Measurements from ENCODE around the gene SNAI3. TPM values are rescaled to one million over a fixed set of nuclear protein-coding genes. Genes with fewer than 3 reads are reported as not detected.

SNAI3 gene
- total RNA-seq, 4 donors from 2014 or later, result 0.23 to 0.95 TPM; not detected in 2

DNA sequence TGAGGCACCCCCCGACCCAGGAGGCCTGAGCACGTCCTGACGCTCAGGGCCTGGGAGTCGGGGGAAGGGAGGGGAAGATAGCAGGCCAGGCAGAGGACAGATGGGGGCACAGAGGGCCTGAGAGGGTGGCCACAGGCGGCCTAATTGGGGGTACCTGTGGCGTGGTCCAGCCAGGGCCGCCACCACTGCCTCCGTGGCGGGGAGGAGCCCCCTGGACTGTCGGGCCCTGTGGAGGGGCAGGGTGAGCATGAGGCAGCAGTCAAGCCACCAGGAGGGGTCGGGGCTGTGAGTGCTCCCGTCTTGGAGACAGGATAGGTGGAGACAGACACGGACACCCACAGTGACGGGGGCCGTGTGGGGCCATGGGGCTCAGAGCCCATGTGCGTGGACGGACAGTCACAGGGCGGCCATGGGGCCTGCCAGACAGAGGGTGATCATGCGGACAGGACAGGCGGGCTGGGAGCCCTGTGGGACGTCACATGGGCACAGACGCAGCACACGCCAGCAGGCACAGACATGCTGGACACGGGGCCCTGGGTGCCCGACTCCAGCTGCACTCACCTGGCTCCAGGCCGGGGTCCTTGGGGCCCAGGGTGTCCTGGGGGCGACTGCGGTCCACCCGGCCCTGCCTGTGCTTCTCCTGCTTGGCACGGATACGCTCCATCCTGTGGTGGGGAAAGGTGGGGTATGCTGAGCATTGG lies 38.7 kb upstream of the SNAI3 start:
- Histone ChIP-seq H3K4me3 (no peak overlapping the region), H3K36me3 (peaks cover 69 to 87% (median 75%) of the 10 kb centered on the region in 3 donors), H3K9me3 (no peaks in the 10 kb centered on the region), H3K27me3 (no peaks in the 10 kb centered on the region), H3K27ac (no peak overlapping the region), H3K4me1 (no peaks in the 10 kb centered on the region)
- WGBS, 2 donors, result 91 to 92% methylated on average over 4 to 11 of the region's 31 CpGs
- no peak for DNase-seq
- intact Hi-C loops (cut with DNase I), result no loop called here
- TF ChIP-seq CTCF (IDR thresholded peaks at IDR 0.05) (no peak), POLR2A (IDR thresholded peaks at IDR 0.05) (no peak)

DNA sequence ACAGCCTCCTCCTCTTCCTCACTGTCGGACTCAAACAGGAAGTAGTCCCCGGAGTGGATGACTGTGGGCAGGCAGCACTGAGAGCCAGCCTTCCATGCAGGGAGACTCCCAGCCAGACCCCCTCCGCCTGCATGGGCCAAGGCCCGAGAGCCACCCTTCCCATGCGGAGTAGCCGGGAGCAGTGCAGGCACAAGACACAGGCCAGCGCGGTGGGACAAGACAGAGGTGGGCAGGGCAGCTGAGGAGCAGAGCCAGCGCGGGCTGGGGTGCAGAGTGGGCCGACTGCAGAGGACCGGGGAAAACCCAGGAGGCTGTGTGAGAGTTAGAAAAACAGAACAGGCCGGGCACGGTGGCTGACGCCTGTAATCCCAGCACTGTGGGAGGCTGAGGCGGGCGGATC lies 37.6 kb upstream of the SNAI3 start:
- intact Hi-C loops (cut with DNase I), result no loop called here
- Histone ChIP-seq H3K9me3 (no peaks in the 10 kb centered on the region), H3K4me1 (no peaks in the 10 kb centered on the region), H3K36me3 (peaks cover 80 to 94% (median 86%) of the 10 kb centered on the region in 3 donors), H3K4me3 (no peak overlapping the region), H3K27me3 (no peaks in the 10 kb centered on the region), H3K27ac (no peak overlapping the region)
- TF ChIP-seq POLR2A (IDR thresholded peaks at IDR 0.05) (no peak), CTCF (IDR thresholded peaks at IDR 0.05) (no peak)
- no peak for DNase-seq
- WGBS, 2 donors, result 94 to 97% methylated on average over 7 to 11 of the region's 17 CpGs

DNA sequence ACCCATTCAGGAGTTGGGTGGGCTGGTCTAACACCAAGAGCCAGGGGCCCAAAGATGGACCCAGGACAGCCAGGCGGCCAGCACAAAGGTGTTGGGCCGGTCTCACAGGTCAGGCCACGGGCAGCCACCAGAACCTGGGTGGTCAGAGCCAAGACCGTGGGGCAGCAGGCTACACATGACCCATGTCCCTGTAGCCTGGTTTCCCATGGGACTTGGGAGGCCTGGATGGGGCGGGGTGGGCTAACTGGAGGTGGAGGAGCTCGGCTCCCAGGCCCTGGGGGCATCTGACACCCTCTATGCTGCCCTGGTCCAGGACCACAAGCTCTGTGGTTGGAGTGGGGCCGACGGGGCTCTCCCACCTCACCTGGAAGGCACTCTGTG lies 37.2 kb upstream of the SNAI3 start:
- Histone ChIP-seq H3K27me3 (no peaks in the 10 kb centered on the region), H3K4me1 (no peaks in the 10 kb centered on the region), H3K27ac (no peak overlapping the region), H3K4me3 (no peak overlapping the region), H3K36me3 (peaks cover 83 to 98% (median 90%) of the 10 kb centered on the region in 3 donors), H3K9me3 (no peaks in the 10 kb centered on the region)
- intact Hi-C loops (cut with DNase I), result no loop called here
- WGBS, 2 donors, result 100% methylated on average over 4 of the region's 8 CpGs; no CpG with 5 or more reads in 1 of the 2 donors
- TF ChIP-seq POLR2A (IDR thresholded peaks at IDR 0.05) (no peak), CTCF (IDR thresholded peaks at IDR 0.05) (no peak)
- no peak for DNase-seq

DNA sequence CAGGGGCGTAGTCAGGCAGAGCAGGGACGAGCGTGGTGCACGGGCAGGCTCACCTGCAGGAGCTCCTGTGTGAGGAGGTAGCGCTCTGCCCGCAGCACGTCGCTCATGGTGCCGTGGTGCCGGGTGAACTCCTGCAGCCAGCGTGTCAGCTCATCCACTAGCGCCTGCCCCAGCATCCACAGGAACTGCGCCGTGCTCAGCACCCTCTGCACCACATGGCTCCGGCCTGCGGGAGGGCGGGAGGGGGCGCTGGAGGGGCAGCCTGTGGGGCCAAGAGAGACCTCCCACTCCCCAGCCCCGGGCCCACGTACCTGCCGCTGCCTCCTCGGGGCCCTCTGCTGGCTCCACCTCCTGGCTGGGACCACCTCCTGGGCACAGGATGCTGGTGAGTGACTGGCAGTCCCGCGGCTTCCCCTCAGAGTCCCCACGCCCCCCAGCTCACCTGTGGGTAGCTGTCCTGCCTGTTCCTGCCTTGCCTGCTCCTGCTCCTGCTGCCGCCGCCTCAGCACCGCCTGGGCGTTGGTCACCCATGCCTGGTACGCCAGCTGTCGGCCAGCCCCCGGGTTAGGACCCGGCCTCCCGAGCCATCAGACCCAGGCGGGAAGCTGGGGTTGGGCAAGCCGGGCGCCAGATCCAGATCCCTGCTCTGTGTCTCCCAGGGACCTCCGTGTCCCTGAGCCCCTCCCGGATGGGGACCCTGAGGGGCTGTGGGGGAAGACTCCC lies 36.6 kb upstream of the SNAI3 start:
- DNase-seq, result no peak
- Histone ChIP-seq H3K27ac (no peak overlapping the region), H3K4me1 (no peaks in the 10 kb centered on the region), H3K9me3 (no peaks in the 10 kb centered on the region), H3K27me3 (no peaks in the 10 kb centered on the region), H3K4me3 (no peak overlapping the region), H3K36me3 (peaks cover 83 to 100% (median 89%) of the 10 kb centered on the region in 3 donors)
- TF ChIP-seq POLR2A (IDR thresholded peaks at IDR 0.05) (no peak), CTCF (IDR thresholded peaks at IDR 0.05) (no peak)
- intact Hi-C loops (cut with DNase I), result no loop called here
- 77 to 90% methylated on average over 12 to 16 of the region's 39 CpGs for WGBS, 2 donors

Measured in esophagus squamous epithelium (tissue), 5 donors.